ENCODE measurements around the gene NME7. TPM values are rescaled to one million over a fixed set of nuclear protein-coding genes. Genes with fewer than 3 reads are reported as not detected.
A peak's percentile ranks its signal among the peaks of the same experiment; 100 is the strongest.
"Not testable (repeated sequence)": the region's sequence is repeated elsewhere in the genome, so short reads cannot be mapped to it uniquely, and the experiment has no call there.

NME7 gene
- total RNA-seq, 1 donor from 2014 or later, result 60.6 TPM

- no peak overlapping the region for H3K4me2 ChIP-seq
- Mint-ChIP-seq H3K36me3 (no peaks in the 10 kb centered on the region), H3K4me1 (no peaks in the 10 kb centered on the region), H3K27me3 (ENCODE audit: insufficient read depth, low read depth) (no peaks in the 10 kb centered on the region), H3K4me3 (no peak overlapping the region), H3K9me3 (no peaks in the 10 kb centered on the region), H3K27ac (no peak overlapping the region)
- H3K27me3 ChIP-seq, result no peaks in the 10 kb centered on the region
- H3K9me3 ChIP-seq (ENCODE audit: low read depth), result no peaks in the 10 kb centered on the region
- no peaks in the 10 kb centered on the region for H3K36me3 ChIP-seq
- H3K9ac ChIP-seq, result no peak overlapping the region
- no peak overlapping the region for H3K4me3 ChIP-seq
- no peak overlapping the region for H3K27ac ChIP-seq
- TF ChIP-seq EZH2phosphoT487 (IDR thresholded peaks at IDR 0.05) (no peak), EZH2 (IDR thresholded peaks at IDR 0.05) (no peak)
- TF ChIP-seq, protein P1, sequence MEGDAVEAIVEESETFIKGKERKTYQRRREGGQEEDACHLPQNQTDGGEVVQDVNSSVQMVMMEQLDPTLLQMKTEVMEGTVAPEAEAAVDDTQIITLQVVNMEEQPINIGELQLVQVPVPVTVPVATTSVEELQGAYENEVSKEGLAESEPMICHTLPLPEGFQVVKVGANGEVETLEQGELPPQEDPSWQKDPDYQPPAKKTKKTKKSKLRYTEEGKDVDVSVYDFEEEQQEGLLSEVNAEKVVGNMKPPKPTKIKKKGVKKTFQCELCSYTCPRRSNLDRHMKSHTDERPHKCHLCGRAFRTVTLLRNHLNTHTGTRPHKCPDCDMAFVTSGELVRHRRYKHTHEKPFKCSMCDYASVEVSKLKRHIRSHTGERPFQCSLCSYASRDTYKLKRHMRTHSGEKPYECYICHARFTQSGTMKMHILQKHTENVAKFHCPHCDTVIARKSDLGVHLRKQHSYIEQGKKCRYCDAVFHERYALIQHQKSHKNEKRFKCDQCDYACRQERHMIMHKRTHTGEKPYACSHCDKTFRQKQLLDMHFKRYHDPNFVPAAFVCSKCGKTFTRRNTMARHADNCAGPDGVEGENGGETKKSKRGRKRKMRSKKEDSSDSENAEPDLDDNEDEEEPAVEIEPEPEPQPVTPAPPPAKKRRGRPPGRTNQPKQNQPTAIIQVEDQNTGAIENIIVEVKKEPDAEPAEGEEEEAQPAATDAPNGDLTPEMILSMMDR (IDR thresholded peaks at IDR 0.05), result no peak
- H4K20me1 ChIP-seq (ENCODE audit: low read depth), result no peaks in the 10 kb centered on the region
- H3K79me2 ChIP-seq (ENCODE audit: low read depth), result no peaks in the 10 kb centered on the region
- H3F3A ChIP-seq (ENCODE audit: low read depth), result no peaks in the 10 kb centered on the region
- no peak overlapping the region for H2AFZ ChIP-seq (replicated peaks)
- peak; percentile 6 for DNase-seq (ENCODE audit: low spot score)
- H3K4me1 ChIP-seq, result peaks cover 5% of the 10 kb centered on the region
Measured at GRCh38 chr1:169184812-169185211, 182.8 kb downstream of the NME7 start.

DNA sequence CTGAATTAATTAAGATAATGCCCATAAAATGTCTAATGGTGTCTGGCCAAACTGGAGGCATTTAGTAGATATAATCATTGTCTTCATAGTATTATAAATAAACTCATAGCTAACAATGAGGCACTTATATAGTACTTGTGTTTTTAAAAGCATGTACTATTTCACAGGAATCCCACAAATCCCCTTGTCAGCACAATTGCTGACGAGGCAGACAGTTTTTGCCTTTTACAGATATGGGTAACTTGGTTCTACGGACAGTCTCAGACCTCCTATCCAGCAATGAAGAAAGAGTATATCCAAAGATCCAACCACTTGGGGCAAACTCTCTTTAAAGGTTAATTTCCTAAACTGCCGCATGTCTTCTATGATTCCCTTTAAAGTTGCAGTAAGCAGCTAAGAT, 187.4 kb downstream of the NME7 start:
- TF ChIP-seq EZH2phosphoT487 (IDR thresholded peaks at IDR 0.05), result no peak
- TF ChIP-seq, protein P1 (IDR thresholded peaks at IDR 0.05), result no peak
- no peak for TF ChIP-seq EZH2 (IDR thresholded peaks at IDR 0.05)

GRCh38 chr1:169179431-169179830, 188.2 kb downstream of the NME7 start:
- not testable (repeated sequence) for H3K36me3 ChIP-seq; H3F3A ChIP-seq (ENCODE audit: low read depth); H3K27ac ChIP-seq; H3K9me3 ChIP-seq (ENCODE audit: low read depth); H3K79me2 ChIP-seq (ENCODE audit: low read depth); H4K20me1 ChIP-seq (ENCODE audit: low read depth); H3K4me3 ChIP-seq; H3K9me3 Mint-ChIP-seq; H3K27ac Mint-ChIP-seq; H3K27me3 ChIP-seq; H3K9ac ChIP-seq; H3K4me1 Mint-ChIP-seq; H3K4me1 ChIP-seq; H3K4me2 ChIP-seq; H3K27me3 Mint-ChIP-seq (ENCODE audit: insufficient read depth, low read depth); H2AFZ ChIP-seq (replicated peaks); DNase-seq (ENCODE audit: low spot score); H3K36me3 Mint-ChIP-seq; H3K4me3 Mint-ChIP-seq

More for the DNA sequence above, 187.4 kb downstream of the NME7 start:
- Mint-ChIP-seq H3K9me3 (no peaks in the 10 kb centered on the region), H3K4me3 (no peak overlapping the region), H3K36me3 (no peaks in the 10 kb centered on the region), H3K27me3 (ENCODE audit: insufficient read depth, low read depth) (no peaks in the 10 kb centered on the region), H3K4me1 (no peaks in the 10 kb centered on the region), H3K27ac (no peak overlapping the region)
- Histone ChIP-seq H3F3A (ENCODE audit: low read depth) (no peaks in the 10 kb centered on the region), H3K36me3 (no peaks in the 10 kb centered on the region), H3K9me3 (ENCODE audit: low read depth) (no peaks in the 10 kb centered on the region), H3K79me2 (ENCODE audit: low read depth) (no peaks in the 10 kb centered on the region), H3K4me2 (no peak overlapping the region), H3K27ac (no peak overlapping the region), H2AFZ (replicated peaks) (no peak overlapping the region), H3K9ac (no peak overlapping the region), H3K27me3 (no peaks in the 10 kb centered on the region), H3K4me3 (no peak overlapping the region), H4K20me1 (ENCODE audit: low read depth) (no peaks in the 10 kb centered on the region), H3K4me1 (no peaks in the 10 kb centered on the region)
- DNase-seq (ENCODE audit: low spot score), result no peak

DNA sequence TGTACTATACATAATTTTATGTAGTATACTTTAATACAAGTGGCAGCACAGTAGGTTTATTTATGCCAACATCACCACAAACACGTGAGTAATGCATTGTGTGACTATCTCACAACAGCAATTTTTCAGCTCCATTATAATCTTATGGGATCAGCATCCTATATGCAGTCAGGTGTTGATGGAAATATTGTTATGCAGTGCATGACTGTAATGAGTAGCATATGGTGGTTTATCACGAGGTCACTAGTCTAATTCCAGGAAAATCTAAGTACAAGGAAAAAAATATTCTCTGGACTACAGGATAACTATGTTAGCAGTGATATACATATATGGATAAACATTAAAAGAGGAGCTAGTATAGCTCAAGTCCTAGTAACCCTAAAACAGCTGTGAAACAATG, 192.1 kb downstream of the NME7 start:
- H3K9me3 Mint-ChIP-seq, result no peaks in the 10 kb centered on the region
- Histone ChIP-seq H3K27me3 (no peaks in the 10 kb centered on the region), H3K4me1 (no peaks in the 10 kb centered on the region), H3K36me3 (no peaks in the 10 kb centered on the region), H3K4me3 (no peak overlapping the region), H3K9me3 (ENCODE audit: low read depth) (no peaks in the 10 kb centered on the region), H3F3A (ENCODE audit: low read depth) (no peaks in the 10 kb centered on the region), H3K79me2 (ENCODE audit: low read depth) (no peaks in the 10 kb centered on the region), H3K4me2 (no peak overlapping the region), H3K9ac (no peak overlapping the region), H2AFZ (replicated peaks) (no peak overlapping the region), H3K27ac (no peak overlapping the region), H4K20me1 (ENCODE audit: low read depth) (no peaks in the 10 kb centered on the region)
- H3K27ac Mint-ChIP-seq, result no peak overlapping the region
- H3K4me3 Mint-ChIP-seq, result no peak overlapping the region
- TF ChIP-seq EZH2phosphoT487 (IDR thresholded peaks at IDR 0.05), result no peak
- TF ChIP-seq, protein P1 (IDR thresholded peaks at IDR 0.05), result no peak
- TF ChIP-seq EZH2 (IDR thresholded peaks at IDR 0.05), result no peak
- H3K4me1 Mint-ChIP-seq, result no peaks in the 10 kb centered on the region
- H3K36me3 Mint-ChIP-seq, result no peaks in the 10 kb centered on the region
- DNase-seq (ENCODE audit: low spot score), result no peak
- H3K27me3 Mint-ChIP-seq (ENCODE audit: insufficient read depth, low read depth), result peaks cover 2% of the 10 kb centered on the region
